ENCODE measurements around the gene THAP7. TPM values are rescaled to one million over a fixed set of nuclear protein-coding genes. Genes with fewer than 3 reads are reported as not detected.
A peak's percentile ranks its signal among the peaks of the same experiment; 100 is the strongest.
"Not testable (repeated sequence)": the region's sequence is repeated elsewhere in the genome, so short reads cannot be mapped to it uniquely, and the experiment has no call there.

Gene THAP7
- total RNA-seq, 1 experiment from 2014 or later = 41.1 TPM

- DNase-seq (ENCODE audit: low read depth) = no peak
These were observed 10.8 kb upstream of the THAP7 start for GRCh38 chr22:21012446-21013407.

GRCh38 chr22:21010426-21011113, 8.7 kb upstream of the THAP7 start:
- DNase-seq (ENCODE audit: low read depth) = no peak

GRCh38 chr22:21009638-21010425, 7.9 kb upstream of the THAP7 start:
- peak; percentile 34 for DNase-seq (ENCODE audit: low read depth)

GRCh38 chr22:21009208-21009607, 7.3 kb upstream of the THAP7 start:
- DNase-seq (ENCODE audit: low read depth) = not testable (repeated sequence)

GRCh38 chr22:21003782-21004181, 1.9 kb upstream of the THAP7 start:
- DNase-seq (ENCODE audit: low read depth) = no peak

- DNase-seq (ENCODE audit: low read depth) = no peak
These were observed 824 bp downstream of the THAP7 start for GRCh38 chr22:21000987-21001600.

GRCh38 chr22:21000207-21000986, 1.5 kb downstream of the THAP7 start:
- no peak for DNase-seq (ENCODE audit: low read depth)

GRCh38 chr22:20999350-21000206, 2.3 kb downstream of the THAP7 start:
- DNase-seq (ENCODE audit: low read depth) = no peak

- peak; percentile 15 for DNase-seq (ENCODE audit: low read depth)
These were observed 3.2 kb downstream of the THAP7 start for GRCh38 chr22:20998411-20999336.

GRCh38 chr22:20997536-20998257, 4.2 kb downstream of the THAP7 start:
- DNase-seq (ENCODE audit: low read depth) = no peak

- no peak for DNase-seq (ENCODE audit: low read depth)
These were observed 5.1 kb downstream of the THAP7 start for GRCh38 chr22:20996598-20997535.

- DNase-seq (ENCODE audit: low read depth) = no peak
These were observed 5.9 kb downstream of the THAP7 start for GRCh38 chr22:20996031-20996410.

GRCh38 chr22:20995329-20996030, 6.4 kb downstream of the THAP7 start:
- no peak for DNase-seq (ENCODE audit: low read depth)

GRCh38 chr22:20994902-20995241, 7.0 kb downstream of the THAP7 start:
- DNase-seq (ENCODE audit: low read depth) = no peak

GRCh38 chr22:20994128-20994901, 7.6 kb downstream of the THAP7 start:
- no peak for DNase-seq (ENCODE audit: low read depth)
